Lung (tissue), 12 donors: Measurements from ENCODE around the gene LRRC15. TPM values are rescaled to one million over a fixed set of nuclear protein-coding genes. Genes with fewer than 3 reads are reported as not detected.

Source experiments
- ATAC-seq: fragments of 200-7000 bp; cut with Tn5 transposase; one replicate; pipeline ENCODE4 v1.9.1; 2020; ENCODE audit warnings: moderate number of reproducible peaks; ENCODE audit not compliant: insufficient read depth, low FRiP score
- DNase-seq, 3 donors: peaks; one replicate each; pipeline ENCODE4 v3.0.0-alpha.2; 2013 to 2017
- H3K27ac ChIP-seq, 2 donors: one replicate each; pipeline ENCODE4 v1.5.1; 2013; ENCODE audit warnings: mild to moderate bottlenecking in 2 of 2, moderate library complexity in 2 of 2, control low read depth in 1 of 2, inconsistent platforms in 1 of 2, low read depth in 1 of 2, low read length in 1 of 2
- H3K27me3 ChIP-seq, 3 donors: one replicate each; pipeline ENCODE4 v1.5.1; 2013; ENCODE audit warnings: low read length in 2 of 3; ENCODE audit not compliant: control insufficient read depth in 3 of 3, insufficient read depth in 3 of 3
- H3K36me3 ChIP-seq, 4 donors: one replicate each; pipeline ENCODE4 v1.5.1; 2013; ENCODE audit warnings: low read length in 4 of 4, mild to moderate bottlenecking in 1 of 4, moderate library complexity in 1 of 4; ENCODE audit not compliant: control insufficient read depth in 4 of 4, insufficient read depth in 4 of 4
- H3K4me1 ChIP-seq, 5 donors: one replicate each; pipeline ENCODE4 v1.5.1; 2013; ENCODE audit warnings: low read length in 5 of 5, mild to moderate bottlenecking in 2 of 5, moderate library complexity in 1 of 5; ENCODE audit not compliant: control insufficient read depth in 5 of 5, insufficient read depth in 5 of 5
- H3K4me3 ChIP-seq: one replicate; pipeline ENCODE4 v1.5.1; 2013; ENCODE audit warnings: mild to moderate bottlenecking, control low read depth, moderate library complexity
- H3K9ac ChIP-seq, 2 donors: one replicate each; pipeline ENCODE4 v1.5.1; 2013; ENCODE audit warnings: low read length in 2 of 2, control low read depth in 1 of 2; ENCODE audit not compliant: insufficient read depth in 1 of 2
- H3K9me3 ChIP-seq, 4 donors: one replicate each; pipeline ENCODE4 v1.5.1; 2013; ENCODE audit warnings: low read length in 3 of 4, mild to moderate bottlenecking in 1 of 4, moderate library complexity in 1 of 4; ENCODE audit not compliant: control insufficient read depth in 4 of 4, insufficient read depth in 3 of 4
- WGBS, 2 donors: extraction: QIAGEN DNeasy Blood & Tissue Kit; methylation state at CpG; one replicate each; pipeline ENCODE4 v1.1.7; 2013; 5-methylcytosine and 5-hydroxymethylcytosine counted together
- polyA plus RNA-seq, 2 donors: library from polyadenylated mRNA; stranded (reverse); fragments of 200-250 nt; gene quantifications; one replicate each; pipeline ENCODE4 v1.2.1, GENCODE V29; 2013
- total RNA-seq, 2 donors: library from RNA; depleted of rRNA in 1 of 2; stranded (reverse); fragments of >200 nt in 1 of 2; gene quantifications; one replicate each; pipeline ENCODE4 v1.2.1, GENCODE V29; 2014 to 2021
- TF ChIP-seq, protein P1 (sequence below): IDR thresholded peaks from 2 replicates; pipeline ENCODE4 v1.5.1; 2012; ENCODE audit warnings: mild to moderate bottlenecking; ENCODE audit errors: control extremely low read depth, extremely low read depth
- donor health status: control.
- donor health status: control.
- donor health status: Bipolar disorder and iron deficiency.
- donor health status: healthy.
- donor health status: DM: yes; HTN: yes; CAD: no.

The LRRC15 gene
- total and polyA plus RNA-seq, 4 donors, result 0.06 to 1.2 (median 0.07) TPM

DNA sequence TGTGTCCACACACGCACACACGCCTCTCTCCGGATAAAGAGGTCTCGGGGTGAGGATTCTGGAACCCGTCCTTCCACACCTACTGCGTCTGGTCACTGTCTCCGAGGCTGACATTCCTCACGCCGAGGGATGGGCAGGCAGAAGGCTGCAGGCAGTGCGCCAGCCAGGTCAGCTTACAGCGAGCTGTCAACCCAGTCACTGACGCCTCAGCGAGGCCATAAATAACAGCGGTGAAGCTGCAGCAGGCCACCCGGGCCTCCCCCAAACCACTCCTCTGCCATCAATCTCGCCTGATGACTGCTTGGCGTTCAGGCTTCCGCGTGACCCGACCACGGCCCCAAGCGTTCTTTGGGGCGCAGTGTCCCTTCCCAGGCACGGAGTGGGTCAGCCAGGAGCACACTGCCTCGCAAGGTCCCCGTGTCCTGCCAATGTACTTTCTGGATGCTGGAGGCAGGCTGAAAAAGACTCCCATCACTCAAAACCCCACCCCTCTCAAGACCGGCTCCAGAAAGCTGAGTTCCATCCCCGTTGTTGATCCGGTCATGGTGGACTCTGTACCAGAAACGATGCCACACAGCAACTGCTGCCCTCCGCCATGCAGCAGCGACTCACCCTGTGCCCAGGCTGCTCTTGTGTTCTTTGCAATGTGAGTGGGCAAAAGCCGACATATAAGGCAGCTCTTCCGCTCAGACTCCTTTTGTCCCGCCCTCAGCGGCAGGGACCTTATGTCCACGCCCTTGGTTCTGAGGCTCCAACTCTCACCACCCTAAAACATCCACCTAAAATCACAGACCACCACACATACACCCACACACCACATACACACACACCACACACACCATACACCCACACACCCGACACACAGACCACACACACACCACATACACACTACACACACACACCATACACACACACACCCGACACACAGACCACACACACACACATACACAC lies 45.5 kb downstream of the LRRC15 start:
- TF ChIP-seq, protein P1, sequence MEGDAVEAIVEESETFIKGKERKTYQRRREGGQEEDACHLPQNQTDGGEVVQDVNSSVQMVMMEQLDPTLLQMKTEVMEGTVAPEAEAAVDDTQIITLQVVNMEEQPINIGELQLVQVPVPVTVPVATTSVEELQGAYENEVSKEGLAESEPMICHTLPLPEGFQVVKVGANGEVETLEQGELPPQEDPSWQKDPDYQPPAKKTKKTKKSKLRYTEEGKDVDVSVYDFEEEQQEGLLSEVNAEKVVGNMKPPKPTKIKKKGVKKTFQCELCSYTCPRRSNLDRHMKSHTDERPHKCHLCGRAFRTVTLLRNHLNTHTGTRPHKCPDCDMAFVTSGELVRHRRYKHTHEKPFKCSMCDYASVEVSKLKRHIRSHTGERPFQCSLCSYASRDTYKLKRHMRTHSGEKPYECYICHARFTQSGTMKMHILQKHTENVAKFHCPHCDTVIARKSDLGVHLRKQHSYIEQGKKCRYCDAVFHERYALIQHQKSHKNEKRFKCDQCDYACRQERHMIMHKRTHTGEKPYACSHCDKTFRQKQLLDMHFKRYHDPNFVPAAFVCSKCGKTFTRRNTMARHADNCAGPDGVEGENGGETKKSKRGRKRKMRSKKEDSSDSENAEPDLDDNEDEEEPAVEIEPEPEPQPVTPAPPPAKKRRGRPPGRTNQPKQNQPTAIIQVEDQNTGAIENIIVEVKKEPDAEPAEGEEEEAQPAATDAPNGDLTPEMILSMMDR, result no peak
- Histone ChIP-seq H3K9ac (no peak overlapping the region), H3K27ac (peak overlapping the region in 1 of 2 donors; percentile 75), H3K4me3 (no peak overlapping the region), H3K36me3 (no peaks in the 10 kb centered on the region), H3K27me3 (peaks cover 0 to 3% (median 0%) of the 10 kb centered on the region in 3 donors), H3K9me3 (peaks cover 0 to 4% (median 0%) of the 10 kb centered on the region in 4 donors), H3K4me1 (peaks cover 0 to 13% (median 0%) of the 10 kb centered on the region in 5 donors)
- ATAC-seq (peak; percentile 55), DNase-seq (peak; percentile 53 to 67 (median 66))
- WGBS, 2 donors, result 21 to 35% methylated on average over 39 of the region's 39 CpGs

- Histone ChIP-seq H3K27me3 (peaks cover 0 to 3% (median 0%) of the 10 kb centered on the region in 3 donors), H3K36me3 (no peaks in the 10 kb centered on the region), H3K9ac (no peak overlapping the region), H3K9me3 (peaks cover 0 to 8% (median 4%) of the 10 kb centered on the region in 4 donors), H3K27ac (no peak overlapping the region), H3K4me3 (no peak overlapping the region), H3K4me1 (peaks cover 0 to 13% (median 0%) of the 10 kb centered on the region in 5 donors)
- DNase-seq (no peak), ATAC-seq (no peak)
- TF ChIP-seq, protein P1, result no peak
- 73 to 79% methylated on average over 18 of the region's 18 CpGs for WGBS, 2 donors
Observed at GRCh38 chr3:194322678-194323211, 46.8 kb downstream of the LRRC15 start.

DNA sequence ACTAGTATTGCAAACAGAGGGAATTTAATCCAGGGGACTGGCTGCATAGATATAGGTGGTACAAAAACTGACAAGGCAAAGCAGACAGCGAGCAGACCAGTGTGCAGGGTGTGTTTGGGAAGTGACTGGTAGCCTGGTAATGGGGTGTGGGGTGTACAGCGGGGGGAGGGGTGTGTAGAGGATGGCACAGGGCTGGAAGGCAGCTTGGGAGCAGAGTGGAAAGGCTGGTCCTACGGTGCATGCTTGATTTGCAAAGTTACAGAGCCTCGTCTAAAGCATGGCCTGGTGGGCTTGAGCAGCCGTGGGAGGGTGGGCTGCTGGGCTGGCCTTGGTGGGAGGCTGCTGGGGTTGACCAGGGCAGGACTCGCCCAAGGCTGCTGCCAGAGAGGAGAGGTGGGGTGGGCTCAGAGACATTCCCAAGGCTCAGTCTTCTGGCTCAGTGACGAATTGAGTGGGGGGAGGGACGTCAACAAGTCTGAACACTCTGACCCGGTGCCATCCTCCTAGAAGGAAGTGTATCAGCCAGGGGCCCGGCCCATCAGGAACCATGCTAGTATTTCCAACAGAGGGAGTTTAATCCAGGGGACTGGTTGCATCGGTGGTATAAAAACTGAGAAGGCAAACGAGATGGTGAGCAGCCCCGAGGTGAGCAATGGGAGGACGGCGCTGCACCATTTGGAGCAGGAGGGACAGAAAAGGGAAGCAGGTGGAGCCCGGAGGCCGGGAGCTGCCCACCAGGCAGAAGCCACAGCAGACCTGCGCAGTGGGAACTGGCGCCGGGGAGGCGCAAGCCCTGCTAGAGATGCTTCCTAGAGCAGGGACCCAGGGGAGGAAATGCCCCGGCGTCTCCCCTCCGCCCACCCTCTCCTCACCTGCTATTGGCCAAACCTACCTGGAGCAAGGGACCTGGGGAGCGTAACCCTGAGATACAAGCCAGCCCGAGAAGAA lies 47.6 kb downstream of the LRRC15 start:
- Histone ChIP-seq H3K27me3 (no peaks in the 10 kb centered on the region), H3K36me3 (no peaks in the 10 kb centered on the region), H3K9ac (no peak overlapping the region), H3K4me3 (no peak overlapping the region), H3K9me3 (peaks cover 0 to 8% (median 4%) of the 10 kb centered on the region in 4 donors), H3K4me1 (peaks cover 0 to 13% (median 0%) of the 10 kb centered on the region in 5 donors), H3K27ac (no peak overlapping the region)
- DNase-seq, result no peak
- ATAC-seq, result no peak
- TF ChIP-seq, protein P1, result no peak
- WGBS, 2 donors, result 81 to 89% methylated on average over 26 of the region's 26 CpGs
